RPMI8226 (cell line): ENCODE data around the gene SND1.
A peak's percentile ranks its signal among the peaks of the same experiment; 100 is the strongest.
"Not testable (repeated sequence)": the region's sequence is repeated elsewhere in the genome, so short reads cannot be mapped to it uniquely, and the experiment has no call there.

Source experiments
- DNase-seq: peaks from one replicate; pipeline ENCODE4 v3.0.0-alpha.2; 2015

Gene SND1

GRCh38 chr7:128091106-128091505 lies 439.1 kb downstream of the SND1 start:
- no peak for DNase-seq

DNA sequence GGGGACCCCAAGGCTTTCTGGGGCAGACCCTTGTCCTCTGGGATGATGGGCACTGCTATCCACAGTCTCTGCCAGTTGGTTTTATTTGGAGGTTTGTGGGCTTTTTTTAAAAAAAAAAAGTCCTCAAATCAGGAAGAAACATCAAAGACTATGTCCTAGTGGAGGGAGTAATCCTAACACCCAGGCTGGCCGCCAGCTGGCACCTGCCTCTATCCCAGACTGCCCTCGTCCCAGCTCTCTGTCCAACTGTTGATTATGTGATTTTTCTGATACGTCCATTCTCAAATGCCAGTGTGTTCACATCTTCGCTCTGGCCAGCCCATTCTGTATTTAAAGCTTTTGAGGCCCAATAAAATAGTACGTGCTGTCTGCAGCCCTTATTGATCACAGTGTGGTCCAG lies 440.2 kb downstream of the SND1 start:
- no peak for DNase-seq

DNA sequence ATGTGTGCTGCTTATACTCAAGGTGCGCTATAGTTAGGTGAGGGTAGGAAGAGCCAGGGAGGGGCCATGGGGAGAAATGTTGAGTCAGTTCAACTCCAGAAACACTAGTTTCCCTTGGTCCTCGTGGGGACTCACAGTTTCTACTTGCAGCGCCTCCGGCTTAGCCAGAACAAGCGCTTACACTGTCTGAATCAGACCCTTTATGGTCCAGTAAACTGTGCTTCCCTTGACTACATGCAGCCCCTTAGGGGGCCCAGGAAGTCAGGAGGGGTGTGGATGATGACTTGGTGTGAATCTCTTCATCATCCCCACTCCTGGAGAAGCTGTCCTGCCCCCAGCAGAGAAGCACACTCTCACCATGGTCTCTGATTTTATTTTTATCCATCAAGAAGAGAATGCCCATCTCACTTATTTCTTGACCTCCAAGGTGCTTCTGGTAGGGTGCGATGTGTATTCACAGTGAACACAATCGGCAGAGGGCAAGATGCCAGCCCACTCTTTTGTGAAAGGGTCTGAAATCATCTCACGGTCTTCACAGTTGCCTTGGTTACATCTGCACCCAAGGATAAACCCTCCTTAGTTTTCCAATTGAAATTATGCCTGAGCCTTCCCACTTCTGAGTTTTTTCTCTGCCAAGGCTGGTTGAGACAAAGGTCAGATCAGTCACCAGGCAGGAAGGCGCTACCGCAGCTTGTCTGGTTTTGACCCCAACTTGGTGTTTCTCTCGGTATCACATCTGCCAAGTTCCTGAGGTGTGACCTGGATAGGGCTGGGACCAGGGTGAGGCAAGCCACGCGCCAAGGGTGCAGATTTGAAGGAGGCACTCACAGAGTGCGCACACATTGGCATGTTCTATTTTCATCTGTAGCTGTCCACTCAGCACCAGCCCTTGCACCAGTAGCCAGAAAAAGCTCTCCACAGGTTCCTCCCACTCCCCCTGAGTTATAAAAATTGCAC lies 441.9 kb downstream of the SND1 start:
- no peak for DNase-seq

- DNase-seq, result no peak
These were observed 442.7 kb downstream of the SND1 start for GRCh38 chr7:128094686-128095085.

- DNase-seq, result no peak
These were observed 445.3 kb downstream of the SND1 start for GRCh38 chr7:128097211-128097731.

DNA sequence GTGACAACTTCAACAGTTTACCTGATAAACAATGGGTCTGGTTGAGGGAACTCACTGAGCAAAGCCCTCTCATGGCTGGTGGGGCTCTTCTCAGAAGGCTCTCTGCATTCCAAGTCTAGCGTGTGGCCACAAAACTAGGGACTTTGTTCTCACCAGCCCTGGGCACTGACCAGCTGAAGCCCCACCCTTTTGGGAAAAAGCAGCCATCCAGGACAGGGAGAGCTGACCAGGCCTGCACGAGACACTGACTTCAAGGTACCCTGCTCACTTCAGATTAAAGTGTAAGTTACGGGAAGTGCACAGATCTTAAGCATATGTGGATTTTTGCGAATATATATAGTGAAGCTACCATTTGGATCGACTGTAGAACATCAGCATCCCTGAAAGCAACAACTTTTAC lies 446.6 kb downstream of the SND1 start:
- DNase-seq, result no peak

DNA sequence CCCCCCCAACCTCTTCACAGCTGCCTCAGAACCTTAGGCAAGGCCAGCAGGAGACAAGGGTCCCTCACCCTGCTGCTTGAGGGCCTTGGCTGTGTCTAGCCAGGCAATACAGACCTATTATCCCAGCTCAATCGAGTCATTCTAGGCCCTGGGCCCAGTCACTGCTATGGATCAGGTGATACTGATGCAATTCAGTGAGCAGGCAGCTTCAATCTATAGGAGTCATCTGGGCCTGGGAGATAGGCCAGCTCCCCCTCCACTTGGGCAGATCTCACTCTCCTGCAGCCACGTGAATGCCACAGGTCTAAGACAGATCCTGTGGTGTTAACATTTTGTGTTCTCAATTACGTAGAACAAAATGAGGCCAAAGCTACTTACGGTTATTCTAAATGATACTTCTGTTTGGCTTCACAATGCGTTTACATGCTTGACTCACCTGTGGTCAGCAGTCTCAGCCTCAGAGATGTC lies 447.2 kb downstream of the SND1 start:
- DNase-seq, result no peak

GRCh38 chr7:128100225-128100948 lies 448.4 kb downstream of the SND1 start:
- DNase-seq, result no peak

DNA sequence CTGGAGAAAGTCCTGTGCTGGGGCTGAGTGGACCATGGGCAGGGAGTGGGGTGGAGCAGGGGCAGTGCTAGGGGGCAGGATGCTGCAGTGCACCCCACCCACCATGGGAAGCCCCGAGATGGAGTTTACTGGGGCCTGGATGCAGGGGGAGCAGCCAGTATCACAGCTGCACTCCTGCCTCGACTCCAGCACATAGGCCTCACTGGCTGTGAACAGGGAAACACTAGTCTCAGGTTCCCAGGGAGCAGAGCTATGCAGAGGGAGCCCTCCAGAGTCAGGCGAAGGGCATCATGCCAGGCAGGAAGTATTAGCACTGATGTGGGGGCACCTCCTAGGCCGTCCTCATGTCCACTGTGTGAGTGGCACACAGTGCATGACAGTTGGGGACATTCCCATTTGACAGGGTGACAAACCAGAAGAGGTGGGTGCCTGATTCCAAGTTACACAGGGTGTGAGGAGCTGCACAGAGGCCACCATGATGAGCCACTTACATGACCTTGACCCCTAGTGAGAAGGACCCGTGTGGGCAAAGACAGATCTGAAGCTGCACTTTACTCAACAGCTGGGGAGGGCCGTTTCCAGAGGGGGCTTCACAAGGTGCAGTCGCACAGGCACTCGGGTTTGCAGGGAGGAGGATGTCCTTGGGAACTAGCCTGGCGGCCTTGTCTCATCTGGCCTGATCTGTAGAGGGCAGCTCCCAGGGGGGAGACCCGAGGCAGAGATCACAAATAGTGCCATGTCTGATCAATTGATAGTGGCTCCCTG lies 449.1 kb downstream of the SND1 start:
- no peak for DNase-seq

DNA sequence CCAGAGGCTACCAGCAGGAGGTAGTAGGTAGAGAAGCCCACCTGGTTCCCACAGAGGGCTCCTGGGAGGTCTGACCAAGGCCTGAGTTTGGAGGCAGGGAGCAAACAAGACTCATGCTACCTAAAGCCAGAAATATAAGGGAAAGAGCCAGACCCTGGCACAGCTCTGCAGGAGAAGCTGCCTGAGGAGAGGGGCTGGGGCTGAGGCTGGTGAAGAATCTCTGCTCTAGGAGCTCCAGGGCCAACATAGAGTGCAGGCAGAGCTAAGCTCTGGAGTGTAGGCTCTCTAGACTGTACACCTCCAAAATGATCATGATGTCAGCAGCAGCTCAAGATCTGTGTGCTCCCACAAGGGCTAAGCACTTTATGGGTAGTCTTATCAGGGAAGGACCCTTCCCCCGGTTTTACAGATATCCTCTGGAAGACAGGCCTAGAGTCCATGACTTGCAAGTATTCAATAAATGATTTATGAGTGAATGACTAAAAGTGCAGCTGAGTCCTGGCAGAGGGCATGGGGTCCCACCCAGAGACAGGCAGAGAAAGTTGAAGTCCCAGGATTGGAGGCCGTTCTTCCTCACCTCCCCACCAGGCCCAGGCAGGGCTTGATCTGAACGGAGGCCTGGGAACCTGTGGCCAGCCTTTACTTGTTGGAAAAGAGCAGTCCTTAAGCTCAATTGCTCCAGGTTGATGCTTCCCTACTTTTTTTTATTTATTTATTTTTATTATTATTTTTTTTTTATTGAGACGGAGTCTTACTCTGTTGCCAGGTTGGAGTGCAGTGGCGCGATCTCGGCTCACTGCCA lies 450.7 kb downstream of the SND1 start:
- DNase-seq, result no peak

GRCh38 chr7:128103498-128104107 lies 451.6 kb downstream of the SND1 start:
- DNase-seq, result no peak

DNA sequence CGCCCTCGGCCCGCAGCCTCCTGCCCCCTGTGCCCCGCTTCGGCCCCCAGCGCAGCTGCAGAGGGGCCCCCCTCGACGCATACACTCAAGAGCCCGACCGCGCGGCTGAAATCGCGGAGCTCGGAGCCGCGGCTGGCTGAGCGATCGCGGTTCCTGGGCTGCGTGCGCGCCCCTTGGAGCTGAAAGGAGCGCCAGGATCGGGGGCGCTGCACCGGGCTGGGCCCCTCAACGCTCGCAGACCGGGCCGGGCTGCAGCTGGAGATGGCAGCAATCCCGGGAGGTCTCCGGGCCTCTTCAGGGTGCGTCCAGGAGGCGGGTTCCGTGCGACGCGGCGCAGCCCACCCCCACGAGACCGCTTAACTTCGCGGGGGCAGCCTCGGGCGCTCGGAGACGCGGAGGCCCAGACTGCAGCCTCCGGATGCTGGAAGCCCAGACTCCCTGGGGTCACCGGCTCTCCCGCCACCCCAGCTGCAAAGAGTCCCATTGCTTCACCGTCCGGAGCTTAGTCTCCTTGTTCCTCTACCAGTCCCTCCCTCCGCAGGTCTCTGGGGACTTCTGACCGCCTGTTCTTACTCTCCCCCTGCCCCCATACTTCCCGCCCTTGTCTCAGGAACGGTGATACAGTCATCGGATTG lies 452.2 kb downstream of the SND1 start:
- DNase-seq, result no peak

GRCh38 chr7:128105228-128106022 lies 453.4 kb downstream of the SND1 start:
- DNase-seq, result no peak

- DNase-seq, result no peak
These were observed 454.8 kb downstream of the SND1 start for GRCh38 chr7:128106821-128107220.

DNA sequence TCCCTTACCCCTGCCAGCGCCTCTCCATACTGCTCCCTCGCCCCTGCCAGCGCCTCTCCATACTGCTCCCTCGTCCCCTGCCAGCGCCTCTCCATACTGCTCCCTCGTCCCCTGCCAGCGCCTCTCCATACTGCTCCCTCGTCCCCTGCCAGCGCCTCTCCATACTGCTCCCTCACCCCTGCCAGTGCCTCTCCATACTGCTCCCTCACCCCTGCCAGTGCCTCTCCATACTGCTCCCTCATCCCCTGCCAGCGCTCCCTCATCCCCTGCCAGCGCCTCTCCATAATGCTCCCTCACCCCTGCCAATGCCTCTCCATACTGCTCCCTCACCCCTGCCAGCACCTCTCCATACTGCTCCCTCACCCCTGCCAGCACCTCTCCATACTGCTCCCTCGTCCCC lies 455.5 kb downstream of the SND1 start:
- DNase-seq, result not testable (repeated sequence)

DNA sequence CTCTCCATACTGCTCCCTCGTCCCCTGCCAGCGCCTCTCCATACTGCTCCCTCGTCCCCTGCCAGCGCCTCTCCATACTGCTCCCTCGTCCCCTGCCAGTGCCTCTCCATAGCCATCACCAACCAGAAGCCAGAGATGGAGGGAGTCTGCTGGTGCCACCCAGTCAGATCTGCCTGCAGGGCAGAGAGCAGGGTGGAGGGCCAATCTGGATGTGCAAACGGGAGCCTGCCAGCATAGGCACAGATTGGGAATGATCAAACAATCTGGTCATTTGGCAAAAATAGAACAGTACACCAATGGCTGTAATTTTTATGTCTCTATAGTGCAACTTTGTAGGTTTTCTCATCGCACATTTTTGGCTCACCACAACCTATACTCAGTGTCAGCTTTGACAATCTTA lies 456.1 kb downstream of the SND1 start:
- DNase-seq, result no peak

DNA sequence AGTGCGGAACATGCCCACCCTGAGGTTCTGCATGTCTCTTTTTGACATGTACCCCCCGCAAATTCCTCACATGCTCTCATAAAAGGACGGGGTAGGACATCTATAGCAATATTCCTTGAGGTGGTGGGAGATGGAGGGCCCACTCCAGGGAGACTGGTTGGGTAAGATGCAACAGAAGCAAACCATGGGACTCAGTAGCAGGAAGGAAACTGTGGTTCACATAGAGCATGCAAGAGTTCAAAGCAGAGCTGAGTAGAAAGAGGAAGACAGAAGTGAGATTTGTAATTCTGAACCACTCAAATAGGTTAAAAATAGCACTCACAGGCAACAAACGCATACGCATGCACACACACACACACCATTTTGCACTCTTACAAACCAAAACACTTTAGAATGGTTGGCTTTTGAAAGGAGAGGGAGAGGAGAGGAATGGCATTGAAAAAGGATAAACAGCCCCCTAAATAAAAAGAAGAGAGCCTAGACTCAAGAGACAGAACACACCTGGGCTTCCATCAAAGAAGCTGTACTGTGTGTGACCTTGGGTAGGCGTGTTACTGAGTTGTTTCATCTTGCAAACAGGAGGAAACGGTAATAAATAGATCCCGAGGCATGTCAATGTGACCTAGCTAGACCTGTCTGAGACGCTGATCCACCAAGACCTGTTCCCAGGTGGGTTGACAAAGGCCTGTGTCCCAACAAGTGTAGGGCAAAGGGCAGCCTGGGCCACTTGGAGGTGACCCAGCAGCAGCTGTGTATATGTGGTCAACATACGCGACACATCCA lies 456.8 kb downstream of the SND1 start:
- peak; percentile 25 for DNase-seq

- DNase-seq, result not testable (repeated sequence)
These were observed 457.5 kb downstream of the SND1 start for GRCh38 chr7:128109424-128109969.
